K562 (cell line): ENCODE results near the gene ACSL3. TPM values are rescaled to one million over a fixed set of nuclear protein-coding genes. Genes with fewer than 3 reads are reported as not detected.

Experiments
- ATAC-seq: fragments of 200-7000 bp; cut with Tn5 transposase; 3 replicates; pipeline ENCODE4 v1.9.1; 2020; ENCODE audit warnings: moderate library complexity
- BruUV-seq: library from RNA; stranded (reverse); fragments of 400-500 nt; replicated peaks from 2 replicates; lab custom pipeline; 2021; lab: Mats Ljungman, UMichigan
- CTCF ChIA-PET: fragments of 300-600 bp; formaldehyde crosslinking; extraction: SDS; loops from one replicate; lab custom pipeline; 2021; ENCODE audit warnings: low intra/inter-chr PET ratio; lab: Yijun Ruan, JAX
- POLR2A ChIA-PET: fragments of 300-600, 350-650 bp; sonication (Branson Sonifier 250); formaldehyde crosslinking; extraction: SDS; loops from one replicate; lab custom pipeline; 2021; ENCODE audit warnings: antibody characterized with exemption, inconsistent platforms; lab: Yijun Ruan, JAX
- DNase-seq, 4 experiments: peaks; one replicate each; pipeline versions ENCODE4 v3.0.0 to v3.0.0-alpha.2; 2011 to 2018; ENCODE audit warnings: low spot score in 3 of 4, mixed read lengths in 3 of 4; ENCODE audit errors: extremely low read depth in 1 of 4
- FAIRE-seq: peaks from 2 replicates; lab custom pipeline; 2011; peaks lifted over from hg19 to GRCh38; lab: Jason Lieb, UNC
- H2AFZ ChIP-seq: 2 replicates; pipeline ENCODE4 v1.6.0; 2011; ENCODE audit warnings: low read depth, low read length, control low read depth, inconsistent platforms
- H3K27ac ChIP-seq: fragments of 200-600 bp; 3 replicates; pipeline ENCODE4 v1.8.0; 2011; ENCODE audit warnings: low read depth, mild to moderate bottlenecking, control low read depth, inconsistent platforms, low read length, moderate library complexity, mixed read lengths; ENCODE audit errors: extremely low read depth
- H3K27me3 ChIP-seq, 2 experiments: fragments of 300-600 bp in 1 of 2; 2 replicates in 1 of 2; 3 replicates in 1 of 2; pipeline versions ENCODE4 v1.6.0 to v1.8.0; 2011; ENCODE audit warnings: inconsistent platforms in 2 of 2, low read length in 2 of 2, mild to moderate bottlenecking in 1 of 2, mixed read lengths in 1 of 2, moderate library complexity in 1 of 2; ENCODE audit not compliant: control insufficient read depth in 2 of 2, insufficient read depth in 2 of 2
- H3K36me3 ChIP-seq: fragments of 300-600 bp; 3 replicates; pipeline ENCODE4 v1.8.0; 2011; ENCODE audit warnings: mild to moderate bottlenecking, low read length, inconsistent platforms; ENCODE audit not compliant: control insufficient read depth, insufficient read depth
- H3K4me1 ChIP-seq, 2 experiments: fragments of 200-600 bp in 1 of 2; replicated peaks in 1 of 2; 2 replicates in 1 of 2; 3 replicates in 1 of 2; pipeline versions ENCODE4 v1.5.1 to v1.8.0; 2011; ENCODE audit warnings: inconsistent platforms in 2 of 2, low read length in 2 of 2, mild to moderate bottlenecking in 1 of 2, mixed read lengths in 1 of 2, moderate library complexity in 1 of 2; ENCODE audit not compliant: control insufficient read depth in 2 of 2, insufficient read depth in 2 of 2
- H3K4me2 ChIP-seq: 2 replicates; pipeline ENCODE4 v1.6.1; 2011; ENCODE audit warnings: low read length, control low read depth, inconsistent platforms, mixed read lengths; ENCODE audit not compliant: insufficient read depth
- H3K4me3 ChIP-seq: fragments of 200-600 bp; sonication (generic), shearing (Covaris generic); 2 replicates; pipeline ENCODE4 v1.5.1; 2016; ENCODE audit warnings: control low read depth, inconsistent platforms
- H3K79me2 ChIP-seq: fragments of 200-600 bp; 3 replicates; pipeline ENCODE4 v1.8.0; 2011; ENCODE audit warnings: low read length, inconsistent platforms; ENCODE audit not compliant: control insufficient read depth, insufficient read depth
- H3K9ac ChIP-seq, 2 experiments: 2 replicates each; pipeline versions ENCODE4 v1.6.0 to v1.6.1; 2011; ENCODE audit warnings: low read depth in 2 of 2, low read length in 2 of 2, control low read depth in 1 of 2, inconsistent platforms in 1 of 2, mild to moderate bottlenecking in 1 of 2, mixed read lengths in 1 of 2; ENCODE audit not compliant: insufficient read depth in 1 of 2
- H3K9me1 ChIP-seq: one replicate; pipeline ENCODE4 v1.6.0; 2011; ENCODE audit warnings: inconsistent platforms, mild to moderate bottlenecking, low read length, moderate library complexity; ENCODE audit not compliant: control insufficient read depth, insufficient read depth
- H3K9me3 ChIP-seq: replicated peaks from 2 replicates; pipeline ENCODE4 v1.5.1; 2011; ENCODE audit warnings: low read depth, low read length, inconsistent platforms; ENCODE audit not compliant: control insufficient read depth, insufficient read depth
- H4K20me1 ChIP-seq: replicated peaks from 2 replicates; pipeline ENCODE4 v1.6.1; 2011; ENCODE audit warnings: low read length, inconsistent platforms, mixed read lengths; ENCODE audit not compliant: control insufficient read depth, insufficient read depth
- ADNP ChIP-seq: fragments of 200-800 bp; sonication (Bioruptor generic); IDR thresholded peaks from 2 replicates; pipeline ENCODE4 v1.6.1; 2016; ENCODE audit warnings: missing genetic modification characterization, missing compliant biosample characterization
- CC2D1A ChIP-seq: fragments of 450-650 bp; IDR thresholded peaks from 2 replicates; pipeline ENCODE4 v1.6.1; 2017; ENCODE audit warnings: mild to moderate bottlenecking
- CREB3L1 ChIP-seq: fragments of 450-650 bp; IDR thresholded peaks from 2 replicates; pipeline ENCODE4 v1.6.1; 2014; ENCODE audit warnings: low read depth, mild to moderate bottlenecking, moderate library complexity, borderline replicate concordance
- ESRRB ChIP-seq: fragments of 250-450 bp; sonication (Bioruptor Pico); IDR thresholded peaks from 2 replicates; pipeline ENCODE4 v1.5.0; 2020; ENCODE audit warnings: mild to moderate bottlenecking, moderate library complexity, borderline replicate concordance
- ETS1 ChIP-seq: conservative IDR thresholded peaks from 2 replicates; pipeline ENCODE4 v1.6.1; 2011; ENCODE audit warnings: low read depth, mild to moderate bottlenecking, low read length; ENCODE audit not compliant: control insufficient read depth
- GTF2A2 ChIP-seq: IDR thresholded peaks from 2 replicates; pipeline ENCODE4 v1.6.1; 2016; ENCODE audit warnings: mild to moderate bottlenecking, missing genetic modification characterization, missing compliant biosample characterization
- KLF13 ChIP-seq: fragments of 450-650 bp; IDR thresholded peaks from 2 replicates; pipeline ENCODE4 v1.6.1; 2016; ENCODE audit warnings: missing genetic modification characterization, low read depth, mild to moderate bottlenecking, missing compliant biosample characterization, moderate library complexity, borderline replicate concordance
- OTX1 ChIP-seq: fragments of 450-650 bp; formaldehyde crosslinking; IDR thresholded peaks from 2 replicates; pipeline ENCODE4 v1.4.0; 2022; ENCODE audit warnings: mild to moderate bottlenecking
- POLR2G ChIP-seq: fragments of 200-400 bp; formaldehyde crosslinking; IDR thresholded peaks from 2 replicates; pipeline ENCODE4 v1.6.1; 2017; ENCODE audit warnings: low read depth, mild to moderate bottlenecking, antibody characterized with exemption, low read length, moderate library complexity
- POLR3A ChIP-seq: IDR thresholded peaks from 2 replicates; pipeline ENCODE4 v1.6.1; 2011; ENCODE audit warnings: borderline replicate concordance, mild to moderate bottlenecking, moderate library complexity; ENCODE audit not compliant: insufficient read length, insufficient read depth; ENCODE audit errors: extremely low read depth
- SRSF9 ChIP-seq: fragments of 200-400 bp; formaldehyde crosslinking; IDR thresholded peaks from 2 replicates; pipeline ENCODE4 v1.6.1; 2017; ENCODE audit warnings: low read depth, low read length, borderline replicate concordance
- TEAD2 ChIP-seq: fragments of 450-650 bp; IDR thresholded peaks from 2 replicates; pipeline ENCODE4 v1.6.1; 2016; ENCODE audit warnings: missing genetic modification characterization, control low read depth, missing compliant biosample characterization
- TEAD4 ChIP-seq, 2 experiments: sonication (generic) in 1 of 2; formaldehyde crosslinking in 1 of 2; IDR thresholded peaks; 2 replicates each; pipeline versions ENCODE4 v1.6.1 to v1.8.0; 2012 to 2022; ENCODE audit warnings: borderline replicate concordance in 1 of 2, inconsistent platforms in 1 of 2, low read length in 1 of 2, mild to moderate bottlenecking in 1 of 2, missing genetic modification reagents in 1 of 2
- TFE3 ChIP-seq: fragments of 450-650 bp; formaldehyde crosslinking; IDR thresholded peaks from 2 replicates; pipeline ENCODE4 v1.4.0; 2020; ENCODE audit warnings: mild to moderate bottlenecking, mixed read lengths
- ZNF282 ChIP-seq: sonication (generic); formaldehyde crosslinking; IDR thresholded peaks from 2 replicates; pipeline ENCODE4 v1.8.1; 2023; ENCODE audit warnings: missing genetic modification reagents
- ZNF586 ChIP-seq: fragments of 450-650 bp; formaldehyde crosslinking; conservative IDR thresholded peaks from 2 replicates; pipeline ENCODE4 v1.4.0; 2020; ENCODE audit warnings: mild to moderate bottlenecking, moderate library complexity
- WGBS: fragments of 100-300 bp; shearing (Covaris generic); methylation state at CpG from one replicate; pipeline ENCODE4 v1.1.6; 2016; ENCODE audit warnings: low coverage, mixed read lengths; ENCODE audit not compliant: insufficient coverage; ENCODE audit errors: missing lambda C conversion rate; 5-methylcytosine and 5-hydroxymethylcytosine counted together
- in situ Hi-C: fragments of 300-500 bp; cut with MboI; formaldehyde crosslinking; loops from 4 replicates; pipeline ENCODE4 v1.15.0; 2018; ENCODE audit warnings: inconsistent platforms, mixed read lengths
- intact Hi-C: fragments of 100-400 bp; cut with micrococcal nuclease; formaldehyde crosslinking; loops from 2 replicates; pipeline ENCODE4 v1.14.2; 2022
- polyA plus RNA-seq, 8 experiments: library from polyadenylated mRNA; depleted of rRNA in 4 of 8; stranded (reverse) in 5 of 8; unstranded in 3 of 8; fragments of >200 nt; fragmentation: Nextera tagmentation in 2 of 8; fragmentation: Illumina TruSeq in 1 of 8; extraction: Ambion mirVana in 2 of 8; extraction: Trizol in 1 of 8; gene quantifications; 2 replicates each; pipeline versions ENCODE4 v1.2.1 to v1.2.3, GENCODE V29; 2011 to 2014; ENCODE audit warnings: inconsistent platforms in 1 of 8, missing spikeins in 1 of 8
- total RNA-seq, 7 experiments: library from RNA; depleted of rRNA in 6 of 7; stranded (reverse); fragments of >200 nt in 6 of 7; fragmentation: Illumina TruSeq in 2 of 7; extraction: Trizol in 2 of 7; gene quantifications; 2 replicates each; pipeline versions ENCODE4 v1.2.1 to v1.2.3, GENCODE V29; 2011 to 2021; ENCODE audit warnings: low replicate concordance in 1 of 7

The ACSL3 gene
- total and polyA plus RNA-seq, 9 of the 15 experiments (the other 6 are each of a cell fraction or from before 2014, with no cell fraction given): 21.3 to 123 (median 85.2) TPM

GRCh38 chr2:222973237-222973636 is 112.4 kb downstream of the ACSL3 start (continued):
- TF ChIP-seq TFE3 (CRISPR knock-in tag) (no peak), KLF13 (no peak), ZNF282 (CRISPR knock-in tag) (no peak), TEAD4 (IDR thresholded peaks at IDR 0.05; ENCODE audit: low read length) (no peak), TEAD4 (CRISPR knock-in tag; IDR thresholded peaks at IDR 0.05; ENCODE audit: borderline replicate concordance) (no peak), POLR2G (no peak)
- TF ChIP-seq, all 486 proteins: peak for 0

GRCh38 chr2:222973733-222974132 is 112.9 kb downstream of the ACSL3 start:
- H3K79me2 ChIP-seq: no peaks in the 10 kb centered on the region
- intact Hi-C loops: loop anchor here (5.0 to 10.0 kb wide), 3 partner anchors 281 to 824 kb away; no protein-coding TSS in a partner anchor
- POLR2A ChIA-PET: no interaction called here
- no peaks in the 10 kb centered on the region for H4K20me1 ChIP-seq
- no peak overlapping the region for H2AFZ ChIP-seq
- no peak overlapping the region for H3K4me2 ChIP-seq
- in situ Hi-C loops: loop anchor here (25.0 kb wide), 1 partner anchor 839 kb away; no protein-coding TSS in a partner anchor
- no peak overlapping the region for H3K4me3 ChIP-seq
- no peak for DNase-seq
- H3K36me3 ChIP-seq: no peaks in the 10 kb centered on the region
- TF ChIP-seq ZNF586 (no peak), ETS1 (no peak), OTX1 (no peak), GTF2A2 (tag) (no peak), CC2D1A (no peak), ESRRB (no peak), TEAD2 (tag) (no peak), CREB3L1 (no peak), SRSF9 (no peak), ADNP (tag) (no peak), POLR3A (no peak)
- H3K27me3 ChIP-seq: peaks cover 0 to 4% of the 10 kb centered on the region in 2 experiments; a peak in 1 of 5 replicates
- no peak for FAIRE-seq
- CTCF ChIA-PET: no interaction called here
- no peaks in the 10 kb centered on the region for H3K9me1 ChIP-seq
- H3K27ac ChIP-seq: no peak overlapping the region
- no peaks in the 10 kb centered on the region for H3K4me1 ChIP-seq
- 0% methylated on average over 2 of the region's 2 CpGs for WGBS
- no TSS peak for BruUV-seq
- no peaks in the 10 kb centered on the region for H3K9me3 ChIP-seq
- ATAC-seq: no peak
- H3K9ac ChIP-seq: no peak overlapping the region
